Measurements from ENCODE around the gene TRPC4. TPM values are rescaled to one million over a fixed set of nuclear protein-coding genes. Genes with fewer than 3 reads are reported as not detected.

TRPC4 gene
- total RNA-seq, 4 donors from 2014 or later: 0.20 to 2.2 (median 0.68) TPM; not detected in 1

GRCh38 chr13:37736045-37736444 lies 133.5 kb downstream of the TRPC4 start:
- intact Hi-C loops (cut with DNase I; ENCODE audit: low total_unique reads): no loop called here
- no peaks in the 10 kb centered on the region for H3K36me3 ChIP-seq
- in situ Hi-C loops (cut with MboI; ENCODE audit: low pct_ligation_motif_present in 1 of 4, low pct_unique_long_range_greater_than_20kb in 1 of 4, low sequenced_read_pairs in 3 of 4): loop anchor here in 1 of 4 donors (10.0 kb wide), 1 partner anchor 61 kb away; no protein-coding TSS in a partner anchor
- no peaks in the 10 kb centered on the region for H3K9me3 ChIP-seq
- TF ChIP-seq POLR2AphosphoS5 (IDR thresholded peaks at IDR 0.05): no peak
- TF ChIP-seq POLR2A (IDR thresholded peaks at IDR 0.05): no peak
- H3K4me1 ChIP-seq: peaks cover 0 to 3% (median 0%) of the 10 kb centered on the region in 4 donors
- 80 to 82% methylated on average over 3 of the region's 3 CpGs for WGBS, 2 donors (ENCODE audit: low coverage in 1 of 2)
- H3K27me3 ChIP-seq: no peaks in the 10 kb centered on the region
- no peak overlapping the region for H3K27ac ChIP-seq
- H3K4me3 ChIP-seq: no peak overlapping the region
- no peak for DNase-seq

GRCh38 chr13:37735293-37735692 lies 134.3 kb downstream of the TRPC4 start:
- Histone ChIP-seq H3K27ac (no peak overlapping the region), H3K27me3 (no peaks in the 10 kb centered on the region), H3K4me3 (no peak overlapping the region), H3K9me3 (no peaks in the 10 kb centered on the region), H3K4me1 (peaks cover 0 to 3% (median 0%) of the 10 kb centered on the region in 4 donors), H3K36me3 (no peaks in the 10 kb centered on the region)
- intact Hi-C loops (cut with DNase I; ENCODE audit: low total_unique reads): no loop called here
- in situ Hi-C loops (cut with MboI; ENCODE audit: low pct_ligation_motif_present in 1 of 4, low pct_unique_long_range_greater_than_20kb in 1 of 4, low sequenced_read_pairs in 3 of 4): loop anchor here in 1 of 4 donors (10.0 kb wide), 1 partner anchor 60 kb away; no protein-coding TSS in a partner anchor
- DNase-seq: no peak
- WGBS, 2 donors (ENCODE audit: low coverage in 1 of 2): 46 to 47% methylated on average over 4 of the region's 4 CpGs
- TF ChIP-seq POLR2A (IDR thresholded peaks at IDR 0.05) (no peak), EP300 (IDR thresholded peaks at IDR 0.05; ENCODE audit: low read depth) (no peak), POLR2AphosphoS5 (IDR thresholded peaks at IDR 0.05) (no peak)
- TF ChIP-seq, protein P1, sequence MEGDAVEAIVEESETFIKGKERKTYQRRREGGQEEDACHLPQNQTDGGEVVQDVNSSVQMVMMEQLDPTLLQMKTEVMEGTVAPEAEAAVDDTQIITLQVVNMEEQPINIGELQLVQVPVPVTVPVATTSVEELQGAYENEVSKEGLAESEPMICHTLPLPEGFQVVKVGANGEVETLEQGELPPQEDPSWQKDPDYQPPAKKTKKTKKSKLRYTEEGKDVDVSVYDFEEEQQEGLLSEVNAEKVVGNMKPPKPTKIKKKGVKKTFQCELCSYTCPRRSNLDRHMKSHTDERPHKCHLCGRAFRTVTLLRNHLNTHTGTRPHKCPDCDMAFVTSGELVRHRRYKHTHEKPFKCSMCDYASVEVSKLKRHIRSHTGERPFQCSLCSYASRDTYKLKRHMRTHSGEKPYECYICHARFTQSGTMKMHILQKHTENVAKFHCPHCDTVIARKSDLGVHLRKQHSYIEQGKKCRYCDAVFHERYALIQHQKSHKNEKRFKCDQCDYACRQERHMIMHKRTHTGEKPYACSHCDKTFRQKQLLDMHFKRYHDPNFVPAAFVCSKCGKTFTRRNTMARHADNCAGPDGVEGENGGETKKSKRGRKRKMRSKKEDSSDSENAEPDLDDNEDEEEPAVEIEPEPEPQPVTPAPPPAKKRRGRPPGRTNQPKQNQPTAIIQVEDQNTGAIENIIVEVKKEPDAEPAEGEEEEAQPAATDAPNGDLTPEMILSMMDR (IDR thresholded peaks at IDR 0.05): no peak

DNA sequence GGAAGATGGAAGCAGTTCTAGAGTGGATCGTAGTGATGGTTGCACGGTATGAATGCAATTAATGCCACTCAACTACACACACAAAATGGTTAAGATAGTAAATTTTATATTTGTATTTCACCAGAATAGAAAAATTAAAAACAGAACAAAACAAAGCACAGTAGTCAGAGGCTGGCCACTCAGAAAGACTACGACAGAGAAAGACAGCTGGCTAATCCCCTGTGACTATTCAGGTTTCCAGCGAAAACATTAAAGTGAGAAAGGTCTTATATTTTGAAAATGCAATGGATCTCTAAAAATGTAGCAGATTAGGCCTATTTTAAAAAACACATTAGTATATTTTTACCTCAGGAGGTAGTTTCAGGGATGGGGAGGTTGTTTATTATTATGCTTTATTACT lies 139.7 kb downstream of the TRPC4 start:
- H3K4me3 ChIP-seq: no peak overlapping the region
- no peaks in the 10 kb centered on the region for H3K9me3 ChIP-seq
- DNase-seq: no peak
- intact Hi-C loops (cut with DNase I; ENCODE audit: low total_unique reads): no loop called here
- H3K36me3 ChIP-seq: no peaks in the 10 kb centered on the region
- TF ChIP-seq POLR2AphosphoS5 (IDR thresholded peaks at IDR 0.05): no peak
- H3K27me3 ChIP-seq: no peaks in the 10 kb centered on the region
- in situ Hi-C loops (cut with MboI; ENCODE audit: low pct_ligation_motif_present in 1 of 4, low pct_unique_long_range_greater_than_20kb in 1 of 4, low sequenced_read_pairs in 3 of 4): loop anchor here in 1 of 4 donors (10.0 kb wide), 1 partner anchor 55 kb away; no protein-coding TSS in a partner anchor
- H3K4me1 ChIP-seq: no peaks in the 10 kb centered on the region
- H3K27ac ChIP-seq: no peak overlapping the region
- WGBS, 2 donors (ENCODE audit: low coverage in 1 of 2): 84 to 87% methylated on average over 4 of the region's 4 CpGs

- Histone ChIP-seq H3K27me3 (no peaks in the 10 kb centered on the region), H3K9me3 (no peaks in the 10 kb centered on the region), H3K36me3 (no peaks in the 10 kb centered on the region), H3K27ac (no peak overlapping the region), H3K4me3 (no peak overlapping the region), H3K4me1 (no peaks in the 10 kb centered on the region)
- WGBS, 2 donors (ENCODE audit: low coverage in 1 of 2): 33 to 42% methylated on average over 8 of the region's 8 CpGs
- in situ Hi-C loops (cut with MboI; ENCODE audit: low pct_ligation_motif_present in 1 of 4, low pct_unique_long_range_greater_than_20kb in 1 of 4, low sequenced_read_pairs in 3 of 4): no loop called here
- intact Hi-C loops (cut with DNase I; ENCODE audit: low total_unique reads): no loop called here
- DNase-seq: no peak
- TF ChIP-seq POLR2A (IDR thresholded peaks at IDR 0.05) (no peak), POLR2AphosphoS5 (IDR thresholded peaks at IDR 0.05) (no peak), EP300 (IDR thresholded peaks at IDR 0.05; ENCODE audit: low read depth) (no peak)
- TF ChIP-seq, protein P1 (IDR thresholded peaks at IDR 0.05): no peak
Measured at GRCh38 chr13:37716420-37717195, 153.0 kb downstream of the TRPC4 start.

DNA sequence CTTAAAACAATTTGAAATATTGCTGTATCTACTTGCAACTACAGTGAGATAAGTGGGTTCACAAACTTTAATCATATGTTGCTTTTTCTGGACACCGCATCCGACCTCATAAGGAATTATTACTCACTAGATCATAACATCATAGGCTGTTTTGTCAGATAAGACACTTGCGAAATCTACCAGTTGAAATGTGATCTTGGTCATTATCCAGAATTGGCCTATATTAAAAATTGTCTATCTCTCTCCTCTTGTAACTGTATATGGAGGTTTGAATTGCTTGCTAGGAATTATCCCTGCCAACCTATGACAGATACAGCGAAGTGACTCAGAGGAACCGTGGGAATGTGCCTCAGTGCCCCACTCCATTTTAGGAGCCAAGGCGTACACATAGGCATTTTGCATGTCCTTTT lies 154.0 kb downstream of the TRPC4 start:
- Histone ChIP-seq H3K36me3 (no peaks in the 10 kb centered on the region), H3K27ac (no peak overlapping the region), H3K9me3 (no peaks in the 10 kb centered on the region), H3K27me3 (no peaks in the 10 kb centered on the region), H3K4me3 (no peak overlapping the region), H3K4me1 (no peaks in the 10 kb centered on the region)
- TF ChIP-seq POLR2AphosphoS5 (IDR thresholded peaks at IDR 0.05) (no peak), POLR2A (IDR thresholded peaks at IDR 0.05) (no peak), EP300 (IDR thresholded peaks at IDR 0.05; ENCODE audit: low read depth) (no peak)
- TF ChIP-seq, protein P1 (IDR thresholded peaks at IDR 0.05): no peak
- DNase-seq: no peak
- intact Hi-C loops (cut with DNase I; ENCODE audit: low total_unique reads) (no loop called here), in situ Hi-C loops (cut with MboI; ENCODE audit: low pct_ligation_motif_present in 1 of 4, low pct_unique_long_range_greater_than_20kb in 1 of 4, low sequenced_read_pairs in 3 of 4) (no loop called here)
- 75 to 78% methylated on average over 6 of the region's 6 CpGs for WGBS, 2 donors (ENCODE audit: low coverage in 1 of 2)

Measured in transverse colon (tissue), 4 donors.